ENCODE measurements around the gene KMT2E.

- no peak for TF ChIP-seq RFX5 (IDR thresholded peaks at IDR 0.05)
- no peak for TF ChIP-seq EHMT2 (IDR thresholded peaks at IDR 0.05; ENCODE audit: low read depth)
- TF ChIP-seq EHF (CRISPR knock-in tag; IDR thresholded peaks at IDR 0.05) = no peak
Measured at GRCh38 chr7:105122619-105123018, 108.6 kb downstream of the KMT2E start.
